DND-41 (cell line): Measurements from ENCODE around the gene RNF152.

Experiments used
- ATAC-seq: fragments of 200-7000 bp; cut with Tn5 transposase; 3 replicates; pipeline ENCODE4 v1.9.1; 2021; ENCODE audit warnings: low read depth; ENCODE audit not compliant: insufficient read depth
- DNase-seq: peaks from one replicate; pipeline ENCODE4 v3.0.0-alpha.2; 2020
- H2AFZ ChIP-seq: 2 replicates; pipeline ENCODE4 v1.6.0; 2012; ENCODE audit warnings: low read depth, low read length
- H3K27ac ChIP-seq: 2 replicates; pipeline ENCODE4 v1.5.1; 2012; ENCODE audit warnings: low read length, inconsistent platforms
- H3K27me3 ChIP-seq: fragments of 200-600 bp; sonication (generic); 2 replicates; pipeline ENCODE4 v1.6.0; 2012; ENCODE audit warnings: low read length, mild to moderate bottlenecking, inconsistent platforms; ENCODE audit not compliant: insufficient read depth, poor library complexity
- H3K36me3 ChIP-seq: 2 replicates; pipeline ENCODE4 v1.5.1; 2012; ENCODE audit warnings: low read length, inconsistent platforms; ENCODE audit not compliant: insufficient read depth
- H3K4me1 ChIP-seq: 2 replicates; pipeline ENCODE4 v1.5.1; 2012; ENCODE audit warnings: mild to moderate bottlenecking, low read length; ENCODE audit not compliant: insufficient read depth
- H3K4me2 ChIP-seq: 2 replicates; pipeline ENCODE4 v1.6.0; 2012; ENCODE audit warnings: mild to moderate bottlenecking, moderate library complexity, low read length, inconsistent platforms; ENCODE audit not compliant: insufficient read depth
- H3K4me3 ChIP-seq, 2 experiments: fragments of 200-600 bp in 1 of 2; shearing (Covaris generic) in 1 of 2; 2 replicates each; pipeline ENCODE4 v1.5.1; 2012 to 2016; ENCODE audit warnings: inconsistent platforms in 2 of 2, low read length in 2 of 2, mild to moderate bottlenecking in 2 of 2, low read depth in 1 of 2, moderate library complexity in 1 of 2
- H3K79me2 ChIP-seq: 2 replicates; pipeline ENCODE4 v1.6.0; 2012; ENCODE audit warnings: low read length, inconsistent platforms; ENCODE audit not compliant: insufficient read depth
- H3K9ac ChIP-seq: 2 replicates; pipeline ENCODE4 v1.6.0; 2012; ENCODE audit warnings: low read depth, mild to moderate bottlenecking, inconsistent platforms, low read length, moderate library complexity
- H3K9me3 ChIP-seq: 2 replicates; pipeline ENCODE4 v1.5.1; 2012; ENCODE audit warnings: low read length, moderate library complexity, mild to moderate bottlenecking, inconsistent platforms; ENCODE audit not compliant: insufficient read depth, severe bottlenecking
- H4K20me1 ChIP-seq: 2 replicates; pipeline ENCODE4 v1.6.0; 2012; ENCODE audit warnings: low read length; ENCODE audit not compliant: insufficient read depth
- EZH2 ChIP-seq: IDR thresholded peaks from 3 replicates; pipeline ENCODE4 v1.6.1; 2012; ENCODE audit warnings: borderline replicate concordance, low read depth, mild to moderate bottlenecking, moderate library complexity, low read length, inconsistent platforms; ENCODE audit not compliant: severe bottlenecking
- TF ChIP-seq, protein P1 (sequence below): IDR thresholded peaks from 2 replicates; pipeline ENCODE4 v1.5.1; 2012; ENCODE audit warnings: borderline replicate concordance, low read length, moderate library complexity, mild to moderate bottlenecking; ENCODE audit not compliant: poor library complexity, severe bottlenecking; ENCODE audit errors: extremely low read depth

Gene RNF152

DNA sequence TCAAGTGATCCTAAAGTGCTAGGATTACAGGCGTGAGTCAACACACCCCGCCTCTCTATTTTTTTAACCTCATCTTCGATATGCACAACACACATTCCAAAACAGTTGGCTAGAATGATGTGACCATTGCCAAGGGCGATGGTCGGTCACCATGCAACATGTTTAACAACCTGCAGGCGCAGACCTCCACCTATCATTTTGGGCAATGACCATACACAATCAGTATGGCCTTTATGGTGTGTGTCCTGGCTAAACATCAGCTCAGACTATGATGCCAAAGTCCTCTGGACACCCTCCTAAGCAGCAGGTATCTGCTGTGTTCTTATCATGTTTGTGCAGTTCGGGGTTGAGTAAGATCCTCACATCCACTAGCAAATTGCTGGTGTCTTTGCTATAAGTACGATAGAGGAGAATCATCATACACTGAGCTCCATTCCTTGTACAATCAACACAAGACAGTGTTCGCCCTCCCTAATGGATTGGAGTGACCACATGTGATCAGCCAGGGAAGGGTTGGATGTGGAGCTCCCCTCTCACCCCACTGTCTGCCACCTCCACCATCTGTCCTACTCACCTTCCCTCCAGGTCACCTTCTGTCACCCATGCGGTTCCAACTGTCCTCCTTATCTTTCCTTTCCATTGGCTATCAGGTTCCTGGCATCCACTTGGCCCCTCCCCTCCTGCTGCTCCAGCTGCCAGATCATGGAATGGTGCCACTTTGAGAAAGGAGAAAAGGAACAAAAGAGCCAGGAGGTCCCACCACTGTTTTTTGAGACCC lies 7.9 kb upstream of the RNF152 start:
- Histone ChIP-seq H3K27ac (no peak overlapping the region), H3K4me2 (no peak overlapping the region), H3K4me3 (no peak overlapping the region), H4K20me1 (no peaks in the 10 kb centered on the region), H3K79me2 (no peaks in the 10 kb centered on the region), H3K4me1 (peaks cover 4% of the 10 kb centered on the region; the same call in 1 of the 2 replicates), H3K9ac (no peak overlapping the region), H3K27me3 (no peaks in the 10 kb centered on the region), H3K36me3 (no peaks in the 10 kb centered on the region), H3K9me3 (no peaks in the 10 kb centered on the region), H2AFZ (no peak overlapping the region)
- DNase-seq (no peak), ATAC-seq (no peak)
- no peak for TF ChIP-seq EZH2
- TF ChIP-seq, protein P1, sequence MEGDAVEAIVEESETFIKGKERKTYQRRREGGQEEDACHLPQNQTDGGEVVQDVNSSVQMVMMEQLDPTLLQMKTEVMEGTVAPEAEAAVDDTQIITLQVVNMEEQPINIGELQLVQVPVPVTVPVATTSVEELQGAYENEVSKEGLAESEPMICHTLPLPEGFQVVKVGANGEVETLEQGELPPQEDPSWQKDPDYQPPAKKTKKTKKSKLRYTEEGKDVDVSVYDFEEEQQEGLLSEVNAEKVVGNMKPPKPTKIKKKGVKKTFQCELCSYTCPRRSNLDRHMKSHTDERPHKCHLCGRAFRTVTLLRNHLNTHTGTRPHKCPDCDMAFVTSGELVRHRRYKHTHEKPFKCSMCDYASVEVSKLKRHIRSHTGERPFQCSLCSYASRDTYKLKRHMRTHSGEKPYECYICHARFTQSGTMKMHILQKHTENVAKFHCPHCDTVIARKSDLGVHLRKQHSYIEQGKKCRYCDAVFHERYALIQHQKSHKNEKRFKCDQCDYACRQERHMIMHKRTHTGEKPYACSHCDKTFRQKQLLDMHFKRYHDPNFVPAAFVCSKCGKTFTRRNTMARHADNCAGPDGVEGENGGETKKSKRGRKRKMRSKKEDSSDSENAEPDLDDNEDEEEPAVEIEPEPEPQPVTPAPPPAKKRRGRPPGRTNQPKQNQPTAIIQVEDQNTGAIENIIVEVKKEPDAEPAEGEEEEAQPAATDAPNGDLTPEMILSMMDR: no peak

DNA sequence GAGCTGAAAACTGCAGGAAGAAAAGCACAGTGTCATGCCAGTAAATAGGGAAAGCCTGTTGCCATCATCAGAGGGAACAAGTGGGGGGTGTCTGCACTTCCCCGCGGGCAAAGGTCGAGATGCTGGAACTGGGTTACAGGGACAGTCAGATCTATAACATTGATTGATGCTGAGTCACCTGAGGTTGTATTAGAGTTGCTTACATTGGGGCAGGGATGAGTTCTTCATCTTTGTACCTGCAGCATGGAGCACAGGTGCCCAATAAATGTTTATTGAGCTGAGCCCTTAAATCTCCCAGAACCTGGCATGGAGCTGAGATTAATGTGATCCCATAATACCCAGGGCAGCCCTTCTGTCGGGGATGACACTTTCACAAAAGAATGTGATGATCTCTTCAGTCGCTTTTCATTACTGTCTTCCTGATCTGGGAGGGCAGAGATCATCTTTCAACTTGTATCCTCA lies 5.9 kb upstream of the RNF152 start:
- Histone ChIP-seq H3K27ac (no peak overlapping the region), H3K27me3 (no peaks in the 10 kb centered on the region), H3K4me2 (no peak overlapping the region), H3K79me2 (no peaks in the 10 kb centered on the region), H2AFZ (no peak overlapping the region), H3K4me3 (no peak overlapping the region), H3K4me1 (peaks cover 11% of the 10 kb centered on the region), H4K20me1 (no peaks in the 10 kb centered on the region), H3K9me3 (no peaks in the 10 kb centered on the region), H3K36me3 (no peaks in the 10 kb centered on the region; the same call in 1 of the 2 replicates), H3K9ac (no peak overlapping the region)
- TF ChIP-seq, protein P1: no peak
- TF ChIP-seq EZH2: no peak
- no peak for DNase-seq
- ATAC-seq: no peak

DNA sequence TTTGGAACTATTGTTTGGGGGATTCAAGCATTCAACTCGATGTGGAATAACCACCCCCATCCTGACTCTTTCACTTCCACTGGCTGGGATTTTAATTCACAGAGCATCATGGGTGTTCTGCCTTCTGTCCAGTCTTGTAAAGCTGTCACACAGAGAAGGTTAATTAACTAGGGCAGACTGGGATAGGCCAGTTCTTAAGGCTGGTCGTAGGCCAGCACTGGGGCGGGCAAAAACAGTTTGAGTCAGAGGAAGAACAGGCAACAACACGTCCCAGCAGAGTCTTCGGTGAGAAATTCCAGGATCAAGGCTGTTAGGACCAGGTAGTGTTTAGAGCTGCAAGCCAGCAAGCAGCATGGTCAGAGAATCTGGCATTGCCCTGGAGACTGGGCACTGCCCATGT lies 4.0 kb upstream of the RNF152 start:
- Histone ChIP-seq H2AFZ (no peak overlapping the region), H3K27me3 (peaks cover 5% of the 10 kb centered on the region), H4K20me1 (peaks cover 3% of the 10 kb centered on the region; the same call in 1 of the 2 replicates), H3K4me3 (no peak overlapping the region), H3K36me3 (no peaks in the 10 kb centered on the region; the same call in 1 of the 2 replicates), H3K4me2 (no peak overlapping the region), H3K79me2 (peaks cover 9% of the 10 kb centered on the region; the same call in 1 of the 2 replicates), H3K27ac (no peak overlapping the region), H3K4me1 (peaks cover 27% of the 10 kb centered on the region), H3K9ac (no peak overlapping the region), H3K9me3 (no peaks in the 10 kb centered on the region)
- ATAC-seq (no peak), DNase-seq (no peak)
- no peak for TF ChIP-seq EZH2
- TF ChIP-seq, protein P1: no peak
